GM18520 (cell line): ENCODE results near the gene PABPN1.

ENCODE experiments used
- ATAC-seq: cut with Tn5 transposase; IDR thresholded peaks from one replicate; pipeline ENCODE4 v1.9.1; 2021; ENCODE audit not compliant: unreplicated experiment

PABPN1 gene

DNA sequence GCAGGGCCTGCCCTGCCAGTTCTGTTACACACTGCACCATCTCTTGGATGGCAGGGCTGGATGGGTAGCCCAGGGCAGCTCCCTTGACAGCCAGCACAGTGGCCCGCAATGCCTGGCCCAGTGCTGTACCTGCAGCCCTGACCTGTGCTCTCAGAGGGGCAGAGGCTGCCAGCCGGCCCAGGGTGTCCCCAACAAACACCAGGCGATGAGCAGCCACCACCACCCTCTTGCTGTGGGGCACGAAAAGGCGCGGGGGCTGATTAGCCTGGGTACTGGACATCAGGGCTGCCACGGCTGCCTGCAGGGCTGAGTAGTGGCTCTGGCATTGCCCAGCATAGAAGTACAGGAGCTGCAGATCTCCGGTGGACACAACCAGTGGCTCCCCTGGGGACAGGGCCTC is 36.0 kb downstream of the PABPN1 start:
- ATAC-seq, result no peak

DNA sequence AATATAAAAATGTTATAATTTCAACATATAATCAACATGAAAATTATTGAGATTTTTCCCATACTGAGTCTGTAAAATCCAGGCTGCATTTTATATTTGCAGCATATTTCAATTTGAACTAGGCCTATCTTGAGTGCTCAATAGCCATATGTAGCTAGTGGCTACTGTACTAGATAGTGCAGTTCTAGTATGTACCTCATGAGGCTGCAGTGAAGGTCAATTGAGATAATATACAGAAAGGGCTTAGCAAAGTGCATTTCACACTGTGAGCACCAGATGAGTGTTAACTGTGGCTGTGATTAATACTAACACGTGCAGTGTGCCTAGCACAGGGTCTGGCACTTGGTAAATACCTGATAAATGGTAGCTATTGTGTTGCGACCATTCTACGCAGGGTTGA is 36.8 kb downstream of the PABPN1 start:
- no peak for ATAC-seq

- no peak for ATAC-seq
Observed at GRCh38 chr14:23358553-23359166, 37.4 kb downstream of the PABPN1 start.

DNA sequence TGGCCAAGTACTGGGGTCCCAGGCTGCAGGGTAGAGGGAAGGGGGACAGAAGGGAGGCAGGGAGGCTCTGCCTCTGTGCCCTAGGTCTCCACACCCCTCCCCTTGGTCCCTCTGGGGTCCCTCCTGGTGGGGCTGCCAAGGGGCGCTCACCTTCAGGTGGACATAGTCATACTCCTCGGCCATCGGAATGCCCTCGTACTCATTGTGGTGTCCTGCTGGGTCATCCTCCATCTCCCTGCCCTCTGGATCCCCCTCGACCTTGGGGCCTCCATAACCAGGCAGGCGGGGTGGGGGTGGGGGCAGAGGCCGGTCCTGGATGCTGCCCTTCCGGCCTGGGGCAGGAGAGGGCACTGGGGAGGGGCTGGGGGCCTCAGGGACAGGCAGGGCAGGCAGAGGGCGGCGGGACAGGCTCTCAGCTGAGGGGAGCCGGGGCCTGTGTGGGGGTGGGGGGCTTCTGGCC is 37.9 kb downstream of the PABPN1 start:
- no peak for ATAC-seq

- no peak for ATAC-seq
Observed at GRCh38 chr14:23359722-23360447, 38.6 kb downstream of the PABPN1 start.

DNA sequence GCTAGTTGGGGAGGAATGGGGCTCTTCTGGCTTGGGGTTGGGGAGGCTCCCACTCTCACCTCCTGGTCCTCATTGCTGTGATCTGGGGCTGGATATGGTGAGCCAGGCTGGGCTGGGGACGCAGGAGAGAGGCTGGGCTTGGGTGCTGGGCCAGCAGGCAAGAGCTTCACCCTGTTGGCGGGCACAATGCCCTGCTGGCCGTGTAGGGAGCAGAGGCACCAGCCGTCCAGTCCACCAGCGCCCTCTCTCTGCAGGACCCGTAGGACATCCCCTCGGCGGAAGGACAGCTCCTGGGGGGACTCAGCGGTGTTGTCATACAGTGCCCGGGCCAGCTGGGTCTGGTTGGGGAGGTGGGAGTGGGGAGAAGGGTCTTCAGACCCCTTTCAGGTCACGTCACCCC is 39.2 kb downstream of the PABPN1 start:
- no peak for ATAC-seq

GRCh38 chr14:23361320-23361719 is 40.1 kb downstream of the PABPN1 start:
- ATAC-seq, result no peak

GRCh38 chr14:23361763-23362162 is 40.5 kb downstream of the PABPN1 start:
- no peak for ATAC-seq

- ATAC-seq, result no peak
Observed at GRCh38 chr14:23362200-23362599, 40.9 kb downstream of the PABPN1 start.

DNA sequence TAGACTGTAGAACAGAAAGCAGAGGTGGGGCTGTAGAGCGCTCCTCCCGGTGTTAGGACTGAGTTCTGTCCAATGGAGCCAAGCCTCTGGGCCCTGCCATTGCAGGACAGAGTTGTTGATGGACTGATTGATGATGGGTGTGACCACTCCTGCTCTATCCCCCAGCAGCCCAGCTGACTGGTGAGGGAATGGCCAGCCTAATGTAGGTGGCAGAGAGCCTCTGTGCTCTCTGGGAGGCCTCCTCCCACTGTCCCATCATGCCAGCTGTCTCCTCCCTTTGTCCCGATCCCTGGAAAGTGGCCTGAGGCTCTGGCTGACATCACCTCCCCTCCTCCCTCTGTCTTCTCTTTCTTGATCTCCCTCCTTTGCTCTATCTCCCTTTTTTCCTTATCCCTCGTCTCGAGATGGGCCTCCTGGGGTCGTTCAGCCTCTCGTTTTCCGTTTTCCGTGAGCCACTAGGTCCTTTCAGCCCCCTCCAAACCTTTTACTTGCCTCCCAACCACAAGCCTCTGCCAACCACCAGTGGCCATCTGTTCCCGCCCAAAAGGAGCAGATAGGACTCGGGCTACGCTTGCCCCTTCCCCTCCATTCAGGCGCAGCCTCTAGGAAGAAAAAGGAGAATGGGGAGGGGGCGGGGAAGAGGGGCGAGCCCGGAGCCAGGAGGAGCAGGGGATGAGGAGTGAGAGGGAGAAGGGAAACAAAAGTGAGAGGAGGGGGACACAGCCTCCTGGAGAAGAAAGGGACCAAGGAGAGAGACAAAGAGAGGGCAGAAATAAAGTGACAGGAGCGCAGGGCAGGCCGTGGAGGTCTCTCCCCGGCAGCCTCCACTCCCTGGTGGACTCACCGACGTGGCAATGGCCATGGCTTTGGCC is 43.1 kb downstream of the PABPN1 start:
- no peak for ATAC-seq

- ATAC-seq, result no peak
Observed at GRCh38 chr14:23365036-23365731, 43.9 kb downstream of the PABPN1 start, which contains the start of gene EFS. TSS of gene EFS (minus strand) at chr14:23365172. CDS start at chr14:23365025, 147 bp downstream.

DNA sequence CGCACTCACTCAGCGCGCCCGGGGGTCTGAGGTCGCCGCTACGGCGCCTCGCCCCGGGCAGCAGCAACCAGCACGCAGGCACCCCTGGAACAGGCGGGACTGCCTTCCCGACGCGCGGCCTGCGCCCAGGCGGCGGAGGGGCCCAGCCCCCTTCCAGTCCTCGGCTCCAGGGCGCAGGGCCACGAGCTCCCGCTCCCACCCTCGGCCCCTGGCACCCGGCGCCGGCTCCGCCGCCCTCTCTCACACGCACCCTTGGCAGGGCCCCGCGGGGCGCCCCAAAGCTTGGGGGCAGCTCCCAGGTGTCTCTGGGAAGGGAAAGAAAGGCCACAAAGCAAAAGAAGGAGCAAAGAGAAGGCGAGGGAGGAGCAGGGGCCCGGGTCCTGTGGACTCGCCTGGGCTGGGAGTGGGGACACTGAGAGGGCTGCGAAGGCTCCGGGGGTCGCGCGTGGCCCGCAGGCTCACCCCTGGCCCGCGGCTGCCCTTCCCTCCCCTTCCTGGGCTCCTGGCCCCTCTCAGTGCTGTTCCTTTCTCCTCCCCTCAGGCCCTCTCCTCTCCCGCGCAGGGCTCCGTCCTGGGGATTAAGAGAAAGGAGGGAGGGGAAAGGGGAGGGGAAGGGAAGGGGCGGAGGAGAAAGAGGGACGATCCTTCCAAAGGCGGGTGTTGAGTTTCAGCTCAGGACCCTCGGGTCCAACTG is 44.6 kb downstream of the PABPN1 start:
- no peak for ATAC-seq

- no peak for ATAC-seq
Observed at GRCh38 chr14:23366426-23366921, 45.2 kb downstream of the PABPN1 start.

DNA sequence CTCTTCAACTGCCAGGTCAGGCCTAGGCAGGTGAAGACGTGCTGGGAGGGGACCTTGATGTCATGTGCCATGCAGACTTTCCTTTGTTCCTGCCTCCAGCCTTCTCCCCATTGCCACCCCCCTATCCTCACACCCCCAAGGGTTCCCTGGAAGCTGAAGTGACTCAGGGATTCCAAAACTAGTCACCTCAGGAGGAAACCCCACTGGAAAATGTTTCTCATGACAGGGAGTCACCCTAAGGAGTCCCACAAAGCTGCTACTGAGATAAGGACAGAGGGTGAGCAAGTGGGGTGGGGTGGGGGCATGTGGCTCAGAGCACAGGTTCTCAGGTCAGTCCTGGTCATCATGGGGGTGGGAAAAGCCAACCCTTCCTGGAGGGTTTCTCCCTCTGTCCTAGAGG is 49.0 kb downstream of the PABPN1 start:
- ATAC-seq, result no peak

- no peak for ATAC-seq
Observed at GRCh38 chr14:23371865-23372264, 50.6 kb downstream of the PABPN1 start.

DNA sequence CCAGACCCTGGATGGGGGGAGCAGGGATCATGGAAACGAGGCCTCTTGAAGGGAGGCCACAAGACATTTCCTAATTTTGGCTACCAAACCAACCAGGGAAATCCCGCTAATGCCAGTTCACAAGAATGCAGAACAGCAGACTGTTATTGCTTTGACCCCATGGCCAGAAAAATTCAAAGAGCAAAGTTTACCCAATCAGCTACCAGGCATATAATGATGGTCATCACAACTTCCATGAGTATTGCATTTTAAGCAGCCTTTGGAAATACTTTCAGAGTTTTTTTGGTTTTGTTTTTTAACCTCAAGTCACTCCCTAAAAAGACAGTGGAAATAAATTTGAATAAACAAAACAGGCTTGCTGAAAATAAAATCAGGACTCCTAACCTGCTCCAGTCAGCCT is 51.3 kb downstream of the PABPN1 start, which contains the start of gene IL25:
Gene IL25 (plus strand): TSS at position 301 of the 400 bp plus-strand sequence.
- ATAC-seq, result no peak

GRCh38 chr14:23373041-23373440 is 51.8 kb downstream of the PABPN1 start:
- no peak for ATAC-seq
